ENCODE results near the gene CDH4.

CDH4 gene

GRCh38 chr20:61712688-61713087 is 460.6 kb downstream of the CDH4 start:
- no peak for DNase-seq (ENCODE audit: low read depth)
- H3K4me3 ChIP-seq (ENCODE audit: low read length), result no peak overlapping the region
- no peak for TF ChIP-seq CTCF (conservative IDR thresholded peaks at IDR 0.05; ENCODE audit: low read depth, low read length)

DNA sequence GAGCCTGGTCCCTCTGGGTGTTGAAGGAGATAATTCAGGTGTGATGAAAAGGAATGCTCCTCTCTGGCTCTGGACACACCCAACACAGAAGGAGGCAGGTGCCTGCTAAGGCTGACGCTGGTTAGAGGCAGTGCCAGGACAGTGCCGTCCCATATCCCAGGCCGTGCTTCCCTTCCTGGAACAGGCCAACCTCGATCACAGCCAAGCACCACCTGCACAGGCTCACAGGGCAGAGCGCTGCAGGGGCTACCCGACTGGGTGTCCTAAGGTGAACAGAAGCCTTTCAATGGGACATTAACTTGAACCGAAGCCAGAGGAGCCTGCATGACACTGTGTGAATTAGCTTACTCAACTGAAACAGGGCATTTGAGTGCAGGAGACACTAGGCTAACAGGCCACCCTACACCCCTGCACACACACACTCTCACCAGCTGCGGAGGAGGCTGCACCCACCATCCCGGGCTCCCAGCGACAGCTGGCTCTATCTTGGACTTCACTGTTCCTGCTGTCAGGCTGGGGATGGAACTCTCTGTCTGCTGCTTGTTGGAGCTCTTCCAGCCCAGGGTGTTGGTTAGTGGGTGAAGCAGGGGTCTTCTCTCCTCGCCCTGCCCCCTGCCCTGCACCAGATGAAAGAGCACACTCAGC is 466.4 kb downstream of the CDH4 start:
- H3K4me3 ChIP-seq (ENCODE audit: low read length), result no peak overlapping the region
- TF ChIP-seq CTCF (conservative IDR thresholded peaks at IDR 0.05; ENCODE audit: low read depth, low read length), result no peak
- DNase-seq (ENCODE audit: low read depth), result no peak

DNA sequence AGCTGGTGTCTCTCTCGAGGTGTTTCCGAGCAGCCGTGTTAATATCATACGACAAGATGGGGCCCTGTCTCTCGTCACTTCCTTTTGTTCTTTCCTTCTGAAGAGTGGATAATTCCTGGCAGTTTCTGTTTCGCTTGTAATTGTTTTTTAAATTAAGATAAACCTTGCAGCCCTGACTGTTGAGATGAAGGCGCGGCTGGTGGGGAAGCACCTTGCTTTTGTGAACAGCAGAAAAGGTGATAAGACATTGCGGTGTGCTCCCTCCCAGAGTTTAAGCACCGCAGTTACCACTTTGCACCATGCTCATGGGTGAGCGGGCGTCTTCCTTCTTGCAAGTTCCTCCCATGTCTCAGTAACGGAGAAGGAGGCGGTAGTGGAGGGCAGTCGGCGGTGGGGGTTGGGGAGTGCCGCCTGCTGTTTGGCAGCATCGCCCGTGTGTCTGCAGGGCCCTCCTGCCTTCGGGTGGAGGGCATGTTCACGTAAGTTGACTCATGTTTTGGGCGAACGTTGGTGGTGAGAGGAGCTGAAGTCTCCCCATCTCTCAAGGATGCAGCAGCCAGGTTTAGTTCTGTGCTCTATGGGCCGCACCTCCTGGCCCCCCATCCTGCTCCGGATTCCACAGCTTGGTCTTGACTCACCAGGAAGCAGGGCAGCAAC is 467.8 kb downstream of the CDH4 start:
- H3K4me3 ChIP-seq (ENCODE audit: low read length), result no peak overlapping the region
- DNase-seq (ENCODE audit: low read depth), result no peak
- no peak for TF ChIP-seq CTCF (conservative IDR thresholded peaks at IDR 0.05; ENCODE audit: low read depth, low read length)

GRCh38 chr20:61720348-61720696 is 468.3 kb downstream of the CDH4 start:
- H3K4me3 ChIP-seq (ENCODE audit: low read length), result no peak overlapping the region
- TF ChIP-seq CTCF (conservative IDR thresholded peaks at IDR 0.05; ENCODE audit: low read depth, low read length), result no peak
- no peak for DNase-seq (ENCODE audit: low read depth)

DNA sequence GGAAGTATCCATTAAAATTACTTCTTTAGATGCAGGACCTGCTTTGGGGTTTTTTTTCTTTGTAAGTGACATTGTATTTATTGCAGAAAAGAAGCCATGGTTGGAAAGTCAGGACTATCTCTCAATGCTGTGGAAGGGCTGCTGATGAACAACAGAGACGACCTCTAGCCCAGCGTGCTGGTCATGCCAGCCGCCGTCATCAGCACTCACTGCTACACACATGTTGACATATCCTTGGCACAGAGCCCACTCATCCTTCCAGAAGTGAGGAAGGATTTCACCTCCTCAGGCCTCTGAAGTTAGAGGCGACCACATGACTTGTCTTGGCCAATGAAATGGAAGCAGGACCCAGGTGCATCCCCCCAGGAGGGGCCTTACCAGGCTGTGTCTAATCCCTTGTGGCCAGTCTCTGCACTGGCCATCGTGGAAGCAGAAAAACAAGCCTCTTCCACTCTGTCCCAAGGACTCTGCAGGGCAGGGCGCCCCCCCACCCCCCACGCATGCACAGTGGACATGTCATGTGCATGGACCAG is 470.2 kb downstream of the CDH4 start:
- TF ChIP-seq CTCF (conservative IDR thresholded peaks at IDR 0.05; ENCODE audit: low read depth, low read length), result no peak
- DNase-seq (ENCODE audit: low read depth), result no peak
- no peak overlapping the region for H3K4me3 ChIP-seq (ENCODE audit: low read length)

DNA sequence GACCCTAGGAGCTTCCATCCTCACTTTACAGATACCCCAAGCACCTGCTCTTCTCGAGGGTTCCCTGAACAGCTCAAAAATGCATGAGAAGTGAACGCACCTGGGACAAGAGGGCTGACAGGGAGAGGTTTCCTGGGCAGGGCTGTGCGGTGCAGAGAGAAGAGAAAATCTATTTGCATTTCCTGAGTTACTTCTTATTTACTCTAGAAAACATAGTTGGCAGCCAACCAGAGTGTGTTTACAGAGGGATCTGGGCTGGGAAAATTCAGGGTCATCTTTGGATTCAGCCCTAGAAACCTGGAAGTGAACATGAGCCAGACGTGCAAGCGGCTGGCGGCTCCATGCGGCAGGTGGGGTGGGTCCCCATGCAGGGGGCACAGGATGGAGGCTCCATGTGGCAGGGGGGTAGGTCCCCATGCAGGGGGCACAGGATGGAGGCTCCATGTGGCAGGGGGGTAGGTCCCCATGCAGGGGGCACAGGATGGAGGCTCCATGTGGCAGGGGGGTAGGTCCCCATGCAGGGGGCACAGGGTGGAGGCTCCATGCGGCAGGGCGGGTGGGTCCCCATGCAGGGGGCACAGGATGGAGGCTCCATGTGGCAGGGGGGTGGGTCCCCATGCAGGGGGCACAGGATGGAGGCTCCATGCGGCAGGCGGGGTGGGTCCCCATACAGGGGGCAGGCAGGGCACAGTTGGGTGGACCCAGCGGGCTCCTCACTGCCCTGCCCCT is 471.6 kb downstream of the CDH4 start:
- no peak overlapping the region for H3K4me3 ChIP-seq (ENCODE audit: low read length)
- TF ChIP-seq CTCF (conservative IDR thresholded peaks at IDR 0.05; ENCODE audit: low read depth, low read length), result no peak
- DNase-seq (ENCODE audit: low read depth), result no peak
